GM19397 (cell line): Measurements from ENCODE around the gene MAST4.
"Not testable (repeated sequence)": the region's sequence is repeated elsewhere in the genome, so short reads cannot be mapped to it uniquely, and the experiment has no call there.

ENCODE experiments used
- ATAC-seq: cut with Tn5 transposase; IDR thresholded peaks from one replicate; pipeline ENCODE4 v1.9.1; 2021; ENCODE audit warnings: mild to moderate bottlenecking, moderate library complexity; ENCODE audit not compliant: unreplicated experiment

Gene MAST4

GRCh38 chr5:67166460-67167285, 570.5 kb downstream of the MAST4 start:
- peak; percentile 48 for ATAC-seq

GRCh38 chr5:67168069-67168468, 571.9 kb downstream of the MAST4 start:
- no peak for ATAC-seq

- ATAC-seq, result no peak
These were observed 574.6 kb downstream of the MAST4 start for GRCh38 chr5:67170767-67171166.

GRCh38 chr5:67173351-67173750, 577.2 kb downstream of the MAST4 start:
- not testable (repeated sequence) for ATAC-seq

- ATAC-seq, result no peak
These were observed 577.8 kb downstream of the MAST4 start for GRCh38 chr5:67173959-67174358.

- ATAC-seq, result no peak
These were observed 580.7 kb downstream of the MAST4 start for GRCh38 chr5:67176936-67177335.

GRCh38 chr5:67178085-67178484, 581.9 kb downstream of the MAST4 start:
- ATAC-seq, result no peak

GRCh38 chr5:67178966-67179365, 582.8 kb downstream of the MAST4 start:
- no peak for ATAC-seq

- no peak for ATAC-seq
These were observed 583.6 kb downstream of the MAST4 start for GRCh38 chr5:67179697-67180361.

- no peak for ATAC-seq
These were observed 585.5 kb downstream of the MAST4 start for GRCh38 chr5:67181648-67182221.

- no peak for ATAC-seq
These were observed 586.2 kb downstream of the MAST4 start for GRCh38 chr5:67182301-67182790.

- no peak for ATAC-seq
These were observed 587.7 kb downstream of the MAST4 start for GRCh38 chr5:67183859-67184258.

- ATAC-seq, result peak; percentile 59
These were observed 591.0 kb downstream of the MAST4 start for GRCh38 chr5:67187006-67187715.

GRCh38 chr5:67188274-67189078, 592.3 kb downstream of the MAST4 start:
- ATAC-seq, result no peak

- no peak for ATAC-seq
These were observed 592.8 kb downstream of the MAST4 start for GRCh38 chr5:67189079-67189354.

GRCh38 chr5:67189931-67190330, 593.7 kb downstream of the MAST4 start:
- no peak for ATAC-seq

GRCh38 chr5:67190410-67190809, 594.2 kb downstream of the MAST4 start:
- ATAC-seq, result no peak

- no peak for ATAC-seq
These were observed 594.7 kb downstream of the MAST4 start for GRCh38 chr5:67190861-67191260.

GRCh38 chr5:67192719-67193438, 596.7 kb downstream of the MAST4 start:
- ATAC-seq, result no peak

GRCh38 chr5:67193439-67193807, 597.2 kb downstream of the MAST4 start:
- ATAC-seq, result no peak
